NCI-H460 (cell line): ENCODE measurements around the gene HCLS1. TPM values are rescaled to one million over a fixed set of nuclear protein-coding genes. Genes with fewer than 3 reads are reported as not detected.
"Not testable (repeated sequence)": the region's sequence is repeated elsewhere in the genome, so short reads cannot be mapped to it uniquely, and the experiment has no call there.

Source experiments
- DNase-seq: peaks from one replicate; pipeline ENCODE4 v3.0.0-alpha.2; 2016; ENCODE audit warnings: low read depth; ENCODE audit errors: extremely low read depth
- small RNA-seq, 2 experiments: library from RNA; depleted of rRNA; stranded (forward); fragments of <200 nt; gene quantifications; one replicate each; pipeline ENCODE3, GENCODE V24; 2014
- total RNA-seq: library from RNA; depleted of rRNA; stranded (reverse); fragments of >200 nt; shearing (Covaris generic); gene quantifications from 2 replicates; pipeline ENCODE4 v1.2.3, GENCODE V29; 2014; rRNA removed

Gene HCLS1
- total RNA-seq, 1 experiment from 2014 or later = 7.3 TPM

DNA sequence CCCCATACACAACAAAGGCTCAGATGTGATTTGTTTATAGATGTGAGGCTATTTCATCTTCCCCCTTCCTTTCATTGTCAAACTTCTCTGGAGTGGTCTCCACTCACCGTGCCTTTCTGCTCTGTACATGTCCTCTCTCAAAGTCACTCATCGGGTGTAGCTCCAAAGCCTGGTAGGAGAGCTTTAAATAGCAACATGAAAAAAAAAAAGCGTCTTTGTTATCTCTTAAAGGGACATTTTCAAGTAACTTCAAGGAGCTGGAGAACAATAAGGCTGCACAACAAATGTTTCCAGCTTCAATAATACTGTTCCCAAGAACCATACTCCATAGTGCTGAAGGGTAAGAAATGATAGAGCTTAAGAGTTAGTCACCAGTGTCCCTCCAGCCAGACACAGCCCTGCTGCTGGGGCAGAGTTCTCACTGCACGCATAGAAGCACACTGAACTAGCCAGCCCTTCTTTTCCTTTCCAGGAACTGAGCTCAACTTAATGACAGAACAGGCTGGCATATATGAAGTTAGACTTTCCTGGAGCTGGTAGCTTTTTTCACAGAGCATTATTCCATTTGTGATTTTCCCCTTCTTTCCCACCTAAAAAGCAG, 59.4 kb downstream of the HCLS1 start:
- DNase-seq = no peak

DNA sequence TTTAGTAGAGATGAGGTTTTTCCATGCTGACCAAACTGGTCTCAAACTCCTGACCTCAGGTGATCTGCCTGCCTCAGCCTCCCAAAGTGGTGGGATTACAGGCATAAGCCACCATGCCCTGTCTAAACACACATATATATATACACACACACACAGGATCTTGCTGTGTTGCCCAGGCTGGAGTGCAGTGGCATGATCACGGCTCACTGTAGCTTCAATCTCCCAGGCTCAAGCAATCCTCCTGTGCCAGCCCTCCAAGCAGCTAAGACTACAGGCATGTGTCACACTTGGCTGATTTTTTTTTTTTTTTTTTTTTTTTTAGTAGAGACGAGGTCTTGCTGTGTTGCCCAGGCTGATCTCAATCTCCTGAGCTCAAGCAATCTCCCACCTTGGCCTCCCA, 60.8 kb downstream of the HCLS1 start:
- DNase-seq = not testable (repeated sequence)

DNA sequence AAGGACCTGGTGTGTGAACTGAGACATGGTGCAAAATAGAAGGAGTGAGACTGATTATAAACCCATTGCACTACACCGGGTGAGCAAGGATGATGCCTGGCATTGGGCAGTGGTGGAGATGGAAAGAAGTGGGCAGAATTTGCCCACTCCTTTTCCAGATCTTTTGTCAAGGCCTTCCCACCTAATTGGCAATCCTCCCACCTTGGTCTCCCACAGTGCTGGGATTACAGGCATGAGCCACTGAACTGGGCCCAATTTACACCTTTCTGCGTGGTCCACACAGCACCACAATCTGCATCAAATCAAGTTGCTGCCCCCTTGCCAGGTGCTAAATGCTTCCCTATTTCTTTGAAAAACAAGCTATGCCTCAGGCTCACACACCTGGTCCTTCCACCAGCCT, 62.1 kb downstream of the HCLS1 start:
- DNase-seq = no peak

DNA sequence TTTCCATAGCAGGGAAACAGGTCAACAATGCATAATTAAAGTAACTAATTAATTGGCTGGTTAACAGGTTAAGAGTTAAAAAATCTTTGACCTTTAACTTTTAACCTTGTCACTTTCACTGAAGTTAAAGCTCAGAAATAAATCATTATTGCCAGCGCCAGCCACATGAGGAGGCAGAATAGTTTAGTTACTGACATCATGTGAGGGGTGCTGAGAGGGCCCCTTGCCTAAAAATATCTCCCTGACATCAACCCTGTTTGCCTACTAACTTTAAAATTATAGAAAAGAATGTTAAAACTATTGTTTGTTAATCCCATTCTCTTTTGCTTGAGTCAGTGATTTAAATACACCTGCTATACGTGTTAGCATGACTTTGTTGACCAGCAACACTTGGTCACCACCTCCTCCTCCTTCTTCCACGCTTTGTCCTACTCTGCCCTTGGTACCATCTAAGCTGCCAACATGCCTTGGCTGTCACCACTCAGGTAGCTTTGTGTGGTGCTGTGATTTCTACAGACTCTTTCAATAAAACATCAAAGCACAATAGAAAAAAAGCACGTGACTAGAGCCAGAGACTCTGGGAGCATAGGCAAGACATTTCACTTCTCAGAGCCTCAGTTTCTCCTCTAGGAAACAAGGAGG, 64.8 kb downstream of the HCLS1 start:
- DNase-seq = no peak

DNA sequence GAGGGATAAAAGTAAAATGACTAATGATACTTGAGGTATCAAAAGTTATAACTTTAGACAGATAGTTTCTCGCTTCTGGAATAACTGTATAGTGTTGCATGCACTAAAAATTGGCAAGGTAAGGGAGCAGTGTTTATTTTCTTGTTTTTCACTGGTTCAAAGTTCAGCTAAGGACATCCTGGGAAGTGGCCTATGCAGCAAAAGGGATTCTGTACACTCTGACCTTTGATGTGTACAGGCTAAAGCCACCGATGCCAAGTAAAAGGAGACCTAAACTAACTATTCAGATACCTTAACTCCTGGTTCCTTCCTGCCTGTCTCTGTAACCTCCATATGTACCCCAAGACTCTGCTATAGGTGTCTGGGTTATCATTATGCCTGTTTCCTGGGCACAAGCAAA, 65.9 kb downstream of the HCLS1 start:
- no peak for DNase-seq

DNA sequence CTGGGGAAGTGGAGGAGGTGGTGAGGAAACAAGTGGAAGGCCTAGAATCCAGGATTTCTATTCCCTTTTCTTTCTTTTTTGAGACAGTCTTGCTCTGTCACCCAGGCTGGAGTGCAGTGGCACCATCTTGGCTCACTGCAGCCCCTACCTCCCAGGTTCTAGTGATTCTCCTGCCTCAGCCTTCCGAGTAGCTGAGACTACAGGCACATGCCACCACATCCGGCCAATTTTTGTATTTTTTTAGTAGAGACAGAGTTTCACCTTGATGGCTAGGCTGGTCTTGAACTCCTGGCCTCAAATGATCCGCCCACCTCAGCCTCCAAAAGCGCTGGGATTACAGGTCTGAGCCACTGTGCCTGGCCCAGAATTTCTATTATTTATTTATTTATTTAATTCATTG, 66.9 kb downstream of the HCLS1 start:
- not testable (repeated sequence) for DNase-seq

DNA sequence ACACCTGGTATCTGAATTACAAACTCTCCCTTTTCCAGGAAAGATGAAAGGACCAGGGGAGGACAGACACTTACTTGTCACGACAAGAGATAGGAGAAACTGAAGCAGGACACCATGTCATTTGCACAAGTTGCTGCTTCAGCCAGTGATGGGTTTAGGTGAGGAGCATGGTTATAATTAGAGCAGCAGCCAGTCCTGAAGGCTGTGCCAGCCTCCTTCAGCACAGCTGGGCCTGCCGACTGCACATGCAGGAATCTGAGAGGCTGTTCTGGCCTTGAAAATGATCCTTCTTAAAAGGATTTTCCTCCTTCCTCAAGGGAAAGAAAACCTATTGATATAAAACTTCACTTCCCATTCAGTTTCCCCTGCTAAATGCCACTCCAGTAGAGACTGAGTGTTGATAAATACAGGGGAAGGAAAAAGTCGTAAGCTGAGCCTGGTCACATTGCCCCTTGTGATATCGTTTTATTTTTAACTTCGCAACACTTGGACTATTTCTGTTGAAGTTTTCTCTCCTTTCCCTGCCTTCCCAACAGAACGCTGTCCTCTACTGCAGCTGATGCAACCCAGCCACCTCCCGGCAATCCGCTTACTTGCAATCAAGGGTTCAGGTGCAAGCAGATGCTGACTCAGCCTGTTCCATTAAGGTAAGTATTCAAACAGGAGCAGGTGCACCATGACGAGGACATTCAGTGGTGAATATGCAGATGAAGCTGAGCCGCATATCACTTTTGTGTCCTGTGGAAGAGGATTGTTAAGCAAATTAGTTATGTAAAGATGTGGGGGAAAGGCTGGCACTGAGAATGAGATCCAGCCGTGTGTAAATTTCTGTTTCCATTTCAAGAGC, 67.6 kb downstream of the HCLS1 start, which contains the start of gene FBXO40:
TSS of gene FBXO40 (plus strand) at position 524 of the 847 bp plus-strand sequence. CDS start 27,197 bp downstream, outside the sequence.
- DNase-seq = no peak

DNA sequence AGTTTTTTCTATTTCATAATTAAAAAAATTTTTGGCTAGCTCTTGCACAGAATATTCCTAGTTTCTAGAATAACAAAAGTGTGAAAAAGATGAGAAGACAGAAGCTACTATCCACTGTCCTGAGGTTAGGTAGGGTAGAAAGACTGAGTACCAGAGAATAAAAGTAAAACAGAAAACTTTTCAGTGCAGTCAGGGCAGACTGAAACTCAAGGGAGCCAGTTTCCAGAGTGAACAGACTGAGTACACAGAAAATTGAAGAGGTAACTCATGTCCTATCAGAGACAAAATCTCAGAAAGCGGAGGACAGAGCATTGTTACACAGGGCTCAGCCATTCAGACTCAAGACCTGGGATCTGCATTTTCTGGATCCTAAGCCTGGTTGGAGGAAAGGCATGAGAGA, 76.3 kb downstream of the HCLS1 start:
- DNase-seq = no peak

DNA sequence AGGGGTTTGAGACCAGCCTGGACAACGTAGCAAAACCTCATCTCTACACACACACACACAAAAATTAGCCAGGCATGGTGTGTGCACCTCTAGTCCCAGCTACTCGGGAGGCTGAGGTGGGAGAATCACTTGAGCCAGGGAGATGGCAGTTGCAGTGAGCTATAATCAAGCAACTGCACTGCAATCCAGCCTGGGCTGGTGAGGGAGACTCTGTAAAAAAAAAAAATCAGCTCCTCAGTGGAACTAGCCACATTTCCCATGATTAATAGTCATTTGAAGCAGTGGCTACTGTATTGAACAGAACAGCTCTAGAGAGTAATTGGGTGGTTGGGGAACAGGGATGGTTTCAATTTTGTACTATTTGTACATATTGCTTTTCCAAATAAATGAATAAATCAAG, 79.0 kb downstream of the HCLS1 start:
- DNase-seq = no peak

Small RNA genes within 50 kb of the gene (small RNA-seq; reads per million reads assigned to genes)
- gene RNU4-62P = 0 to 0.06 reads per million in 2 experiments

Other genes with a start within 250 kb of the HCLS1 start
- 4.0 and 5.8 TPM in 2 replicates for gene POLQ, start 114.9 kb downstream of the HCLS1 start, total RNA-seq
- not detected in 2 replicates for gene ARGFX, start 93.0 kb downstream of the HCLS1 start, total RNA-seq
- not detected in 2 replicates for gene FBXO40, start 67.5 kb downstream of the HCLS1 start, total RNA-seq
- gene GOLGB1, start 88.8 kb upstream of the HCLS1 start, total RNA-seq = 13.1 and 15.5 TPM in 2 replicates
- gene IQCB1, start 174.2 kb upstream of the HCLS1 start, total RNA-seq = 18.0 and 21.4 TPM in 2 replicates
- gene EAF2, start 174.3 kb upstream of the HCLS1 start, total RNA-seq = 1.7 and 2.3 TPM in 2 replicates
- gene SLC15A2, start 233.5 kb upstream of the HCLS1 start, total RNA-seq = 0.25 and 1.4 TPM in 2 replicates